Adrenal gland (tissue), 12 donors: ENCODE measurements around the gene CPNE9. TPM values are rescaled to one million over a fixed set of nuclear protein-coding genes. Genes with fewer than 3 reads are reported as not detected.

Experiments
- DNase-seq, 7 donors: peaks; one replicate each; pipeline ENCODE4 v3.0.0-alpha.2; 2019 to 2020
- H3K27ac ChIP-seq, 5 donors: fragments of 200-600 bp; sonication (generic) in 4 of 5; 1 replicate in 3 of 5; 2 replicates in 2 of 5; pipeline versions ENCODE4 v1.5.1 to v1.8.0; 2016 to 2020; ENCODE audit warnings: mild to moderate bottlenecking in 1 of 5
- H3K27me3 ChIP-seq: fragments of 200-600 bp; 2 replicates; pipeline ENCODE4 v1.8.0; 2021
- H3K36me3 ChIP-seq, 2 donors: fragments of 200-600 bp; replicated peaks in 1 of 2; 1 replicate in 1 of 2; 2 replicates in 1 of 2; pipeline versions ENCODE4 v1.5.1 to v1.8.0; 2018 to 2022
- H3K4me1 ChIP-seq, 2 donors: fragments of 200-600 bp; replicated peaks in 1 of 2; 1 replicate in 1 of 2; 2 replicates in 1 of 2; pipeline versions ENCODE4 v1.5.1 to v1.8.0; 2018 to 2021
- H3K4me3 ChIP-seq, 4 donors: fragments of 200-600 bp; sonication (generic) in 3 of 4; one replicate each; pipeline ENCODE4 v1.5.1; 2016 to 2018
- H3K9me3 ChIP-seq, 3 donors: fragments of 200-600 bp; sonication (generic) in 1 of 3; replicated peaks in 1 of 3; 1 replicate in 2 of 3; 2 replicates in 1 of 3; pipeline versions ENCODE4 v1.5.1 to v1.8.0; 2016 to 2021
- CTCF ChIP-seq, 6 experiments: fragments of 450-650 bp in 4 of 6; fragments of 200-600 bp in 2 of 6; sonication (generic) in 1 of 6; IDR thresholded peaks; 1 replicate in 5 of 6; 2 replicates in 1 of 6; pipeline versions ENCODE4 v1.5.1 to v1.8.0; 2016 to 2021; ENCODE audit warnings: antibody characterized with exemption in 6 of 6, mild to moderate bottlenecking in 2 of 6, moderate library complexity in 1 of 6
- POLR2A ChIP-seq, 2 donors: fragments of 450-650 bp; IDR thresholded peaks; one replicate each; pipeline ENCODE4 v1.6.1; 2017; ENCODE audit warnings: antibody characterized with exemption in 2 of 2, mild to moderate bottlenecking in 2 of 2, moderate library complexity in 1 of 2
- WGBS, 4 donors: extraction: QIAGEN DNeasy Blood & Tissue Kit in 2 of 4; methylation state at CpG; one replicate each; pipeline versions ENCODE4 v1.1.5 to v1.1.7; 2013 to 2017; 5-methylcytosine and 5-hydroxymethylcytosine counted together
- intact Hi-C, 2 donors: fragments of 100-400 bp; cut with DNase I; formaldehyde crosslinking; loops; one replicate each; pipeline versions ENCODE4 v1.14.1 to v1.15.0; 2022 to 2023
- polyA plus RNA-seq, 3 donors: library from polyadenylated mRNA; stranded (reverse); fragments of 200-250 nt in 2 of 3; fragments of 350-450 nt in 1 of 3; fragmentation: Illumina TruSeq in 1 of 3; extraction: RNeasy Lipid Tissue Mini Kit (QIAGEN cat#74804) in 1 of 3; gene quantifications; one replicate each; pipeline ENCODE4 v1.2.3, GENCODE V29; 2013 to 2014
- total RNA-seq, 9 donors: library from RNA; depleted of rRNA in 4 of 9; stranded (reverse); fragments of >200 nt in 4 of 9; fragments of 120-200 nt in 1 of 9; fragmentation: NEBNext Ultra II Directional in 1 of 9; extraction: Animal tissue kit (Norgen Biotek cat#: 25700) in 1 of 9; gene quantifications; one replicate each; pipeline versions ENCODE4 v1.1.0 to v1.2.4, GENCODE V29; 2013 to 2023
- donor health status: healthy with polysubstance abuse.
- donor health status: Bipolar disorder and iron deficiency.
- donor health status: DM: yes; HTN: yes; CAD: no.
- donor health status: DM: no; HTN: no; CAD: no.
- donor health status: DM: no; HTN: no; CAD: no.
- donor health status: DM: yes; HTN: yes; CAD: no.

Gene CPNE9
- total and polyA plus RNA-seq, 12 donors = 0.11 to 9.2 (median 1.5) TPM; not detected in 1

GRCh38 chr3:9673752-9674151, 29.9 kb upstream of the CPNE9 start:
- H3K9me3 ChIP-seq = no peaks in the 10 kb centered on the region
- no peak overlapping the region for H3K27ac ChIP-seq
- no peak for DNase-seq
- TF ChIP-seq CTCF (IDR thresholded peaks at IDR 0.05) (no peak), POLR2A (IDR thresholded peaks at IDR 0.05) (no peak)
- H3K36me3 ChIP-seq = peaks cover 0 to 84% of the 10 kb centered on the region in 2 donors
- intact Hi-C loops = no loop called here
- 96 to 100% (median 97%) methylated on average over 2 of the region's 2 CpGs for WGBS, 4 donors
- no peak overlapping the region for H3K4me3 ChIP-seq
- H3K4me1 ChIP-seq = peaks cover 22 to 26% of the 10 kb centered on the region in 2 donors
- H3K27me3 ChIP-seq = no peaks in the 10 kb centered on the region

GRCh38 chr3:9675736-9676290, 27.8 kb upstream of the CPNE9 start:
- intact Hi-C loops = no loop called here
- no peaks in the 10 kb centered on the region for H3K9me3 ChIP-seq
- H3K4me1 ChIP-seq = peaks cover 14 to 21% of the 10 kb centered on the region in 2 donors
- TF ChIP-seq CTCF (IDR thresholded peaks at IDR 0.05) = no peak
- no peak overlapping the region for H3K4me3 ChIP-seq
- no peak overlapping the region for H3K27ac ChIP-seq
- DNase-seq = no peak
- H3K27me3 ChIP-seq = no peaks in the 10 kb centered on the region
- H3K36me3 ChIP-seq = peaks cover 0 to 93% of the 10 kb centered on the region in 2 donors
- 70 to 80% (median 76%) methylated on average over 5 of the region's 5 CpGs for WGBS, 4 donors

- DNase-seq = no peak
- WGBS, 4 donors = 70 to 88% (median 82%) methylated on average over 6 of the region's 6 CpGs
- H3K4me1 ChIP-seq = peaks cover 15 to 27% of the 10 kb centered on the region in 2 donors
- TF ChIP-seq CTCF (IDR thresholded peaks at IDR 0.05) (no peak), POLR2A (IDR thresholded peaks at IDR 0.05) (no peak)
- intact Hi-C loops = no loop called here
- H3K36me3 ChIP-seq = peaks cover 0 to 93% of the 10 kb centered on the region in 2 donors
- H3K27ac ChIP-seq = no peak overlapping the region
- no peak overlapping the region for H3K4me3 ChIP-seq
- no peaks in the 10 kb centered on the region for H3K27me3 ChIP-seq
- no peaks in the 10 kb centered on the region for H3K9me3 ChIP-seq
Measured at GRCh38 chr3:9676785-9677184, 26.8 kb upstream of the CPNE9 start.

GRCh38 chr3:9678493-9678892, 25.1 kb upstream of the CPNE9 start:
- Histone ChIP-seq H3K4me1 (peaks cover 15 to 35% of the 10 kb centered on the region in 2 donors), H3K36me3 (peaks cover 0 to 92% of the 10 kb centered on the region in 2 donors), H3K27ac (peak overlapping the region in 4 of 5 donors; percentile 13 to 73 (median 40)), H3K4me3 (no peak overlapping the region), H3K9me3 (no peaks in the 10 kb centered on the region), H3K27me3 (no peaks in the 10 kb centered on the region)
- DNase-seq = peak in 4 of 7 donors; percentile 37 to 62 (median 48)
- intact Hi-C loops = no loop called here
- 38 to 50% (median 42%) methylated on average over 3 of the region's 3 CpGs for WGBS, 4 donors
- TF ChIP-seq CTCF (IDR thresholded peaks at IDR 0.05) = no peak
- no peak for TF ChIP-seq POLR2A (IDR thresholded peaks at IDR 0.05)
